ENCODE measurements around the gene NCKAP5. TPM values are rescaled to one million over a fixed set of nuclear protein-coding genes. Genes with fewer than 3 reads are reported as not detected.

NCKAP5 gene
- total RNA-seq, 1 donor from 2014 or later: 0.20 TPM

- H3K4me3 Mint-ChIP-seq (ENCODE audit: unreplicated experiment): no peak overlapping the region
- no peaks in the 10 kb centered on the region for H3K36me3 Mint-ChIP-seq (ENCODE audit: unreplicated experiment)
- TF ChIP-seq CTCF (IDR thresholded peaks at IDR 0.05; ENCODE audit: partially characterized antibody, unreplicated experiment): no peak
- no peak overlapping the region for H3K27ac Mint-ChIP-seq (ENCODE audit: unreplicated experiment)
- no peaks in the 10 kb centered on the region for H3K27me3 Mint-ChIP-seq (ENCODE audit: unreplicated experiment)
- H3K9me3 Mint-ChIP-seq (ENCODE audit: unreplicated experiment): no peaks in the 10 kb centered on the region
- no peaks in the 10 kb centered on the region for H3K4me1 Mint-ChIP-seq (ENCODE audit: low read depth, unreplicated experiment)
- DNase-seq: no peak
Measured at GRCh38 chr2:133177196-133177595, 391.1 kb downstream of the NCKAP5 start.

- TF ChIP-seq CTCF (IDR thresholded peaks at IDR 0.05; ENCODE audit: partially characterized antibody, unreplicated experiment): no peak
- H3K4me1 Mint-ChIP-seq (ENCODE audit: low read depth, unreplicated experiment): no peaks in the 10 kb centered on the region
- no peak overlapping the region for H3K4me3 Mint-ChIP-seq (ENCODE audit: unreplicated experiment)
- no peaks in the 10 kb centered on the region for H3K9me3 Mint-ChIP-seq (ENCODE audit: unreplicated experiment)
- H3K27me3 Mint-ChIP-seq (ENCODE audit: unreplicated experiment): no peaks in the 10 kb centered on the region
- H3K27ac Mint-ChIP-seq (ENCODE audit: unreplicated experiment): no peak overlapping the region
- DNase-seq: no peak
- no peaks in the 10 kb centered on the region for H3K36me3 Mint-ChIP-seq (ENCODE audit: unreplicated experiment)
Measured at GRCh38 chr2:133175926-133176325, 392.3 kb downstream of the NCKAP5 start.

DNA sequence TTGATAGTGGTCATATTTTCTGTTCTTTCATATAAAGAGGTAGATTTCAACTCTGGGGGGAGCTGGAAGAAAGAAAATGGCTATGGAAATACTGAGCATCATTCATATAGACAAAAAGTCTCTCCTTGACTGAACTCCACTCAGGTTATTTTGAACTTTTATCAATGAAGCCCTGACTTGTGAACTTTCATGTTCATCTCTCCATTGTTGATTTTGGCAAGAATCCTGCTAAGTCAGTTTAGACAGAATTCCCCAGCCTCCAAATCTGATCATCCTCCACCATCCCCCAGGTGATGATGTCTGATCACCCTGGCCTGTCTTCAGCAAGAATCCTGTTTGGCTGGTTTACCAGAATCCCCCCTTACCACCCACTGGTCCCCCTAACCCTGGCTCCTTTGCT lies 395.0 kb downstream of the NCKAP5 start:
- TF ChIP-seq CTCF (IDR thresholded peaks at IDR 0.05; ENCODE audit: partially characterized antibody, unreplicated experiment): no peak
- Mint-ChIP-seq H3K27me3 (ENCODE audit: unreplicated experiment) (no peaks in the 10 kb centered on the region), H3K9me3 (ENCODE audit: unreplicated experiment) (no peaks in the 10 kb centered on the region), H3K4me1 (ENCODE audit: low read depth, unreplicated experiment) (peaks cover 12% of the 10 kb centered on the region), H3K27ac (ENCODE audit: unreplicated experiment) (no peak overlapping the region), H3K36me3 (ENCODE audit: unreplicated experiment) (no peaks in the 10 kb centered on the region), H3K4me3 (ENCODE audit: unreplicated experiment) (no peak overlapping the region)
- no peak for DNase-seq

GRCh38 chr2:133171393-133172004 lies 396.8 kb downstream of the NCKAP5 start:
- Mint-ChIP-seq H3K27ac (ENCODE audit: unreplicated experiment) (no peak overlapping the region), H3K4me3 (ENCODE audit: unreplicated experiment) (no peak overlapping the region), H3K36me3 (ENCODE audit: unreplicated experiment) (no peaks in the 10 kb centered on the region), H3K4me1 (ENCODE audit: low read depth, unreplicated experiment) (peaks cover 12% of the 10 kb centered on the region), H3K9me3 (ENCODE audit: unreplicated experiment) (no peaks in the 10 kb centered on the region), H3K27me3 (ENCODE audit: unreplicated experiment) (no peaks in the 10 kb centered on the region)
- peak; percentile 68 for TF ChIP-seq CTCF (IDR thresholded peaks at IDR 0.05; ENCODE audit: partially characterized antibody, unreplicated experiment)
- no peak for DNase-seq

DNA sequence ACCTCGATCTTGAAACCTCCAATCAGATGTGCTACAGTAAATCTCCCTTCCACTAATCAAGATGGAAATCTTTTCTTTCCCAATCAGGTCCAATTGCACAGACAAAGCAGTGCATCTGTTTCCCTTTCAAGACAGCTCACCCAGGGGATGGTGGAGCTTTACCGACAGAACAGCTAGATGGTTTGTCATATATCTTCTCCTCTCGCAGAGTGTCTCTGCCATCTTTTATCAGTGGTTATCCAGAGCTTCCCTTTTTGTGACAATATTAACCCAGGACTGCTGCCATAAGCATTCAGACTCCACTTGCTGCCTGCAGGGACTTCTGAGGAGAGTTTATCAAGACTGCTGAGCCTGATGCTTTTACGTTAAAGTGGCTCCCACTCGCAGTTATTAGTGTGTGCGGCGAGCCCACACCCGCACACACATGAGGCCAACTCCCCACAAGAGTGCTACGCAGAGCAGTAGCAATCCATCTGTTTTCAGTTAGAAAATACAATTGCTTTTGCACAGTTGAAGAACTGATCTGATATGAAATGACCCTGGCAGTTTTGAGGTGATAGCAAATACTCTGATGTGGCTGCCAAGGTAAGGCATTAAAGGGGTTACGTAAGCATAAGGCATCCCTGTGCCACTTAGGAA lies 398.9 kb downstream of the NCKAP5 start:
- Mint-ChIP-seq H3K4me3 (ENCODE audit: unreplicated experiment) (no peak overlapping the region), H3K27me3 (ENCODE audit: unreplicated experiment) (no peaks in the 10 kb centered on the region), H3K27ac (ENCODE audit: unreplicated experiment) (no peak overlapping the region), H3K36me3 (ENCODE audit: unreplicated experiment) (no peaks in the 10 kb centered on the region), H3K4me1 (ENCODE audit: low read depth, unreplicated experiment) (peaks cover 12% of the 10 kb centered on the region), H3K9me3 (ENCODE audit: unreplicated experiment) (no peaks in the 10 kb centered on the region)
- TF ChIP-seq CTCF (IDR thresholded peaks at IDR 0.05; ENCODE audit: partially characterized antibody, unreplicated experiment): no peak
- DNase-seq: no peak
